Activated CD4-positive, alpha-beta T cell treated with anti-CD3 and anti-CD28 coated beads for 1 hour (primary cell): ENCODE measurements around the gene PTDSS2.
"Not testable (repeated sequence)": the region's sequence is repeated elsewhere in the genome, so short reads cannot be mapped to it uniquely, and the experiment has no call there.

ENCODE experiments used
- DNase-seq: peaks from one replicate; pipeline ENCODE4 v3.0.0-alpha.2; 2020

PTDSS2 gene

DNA sequence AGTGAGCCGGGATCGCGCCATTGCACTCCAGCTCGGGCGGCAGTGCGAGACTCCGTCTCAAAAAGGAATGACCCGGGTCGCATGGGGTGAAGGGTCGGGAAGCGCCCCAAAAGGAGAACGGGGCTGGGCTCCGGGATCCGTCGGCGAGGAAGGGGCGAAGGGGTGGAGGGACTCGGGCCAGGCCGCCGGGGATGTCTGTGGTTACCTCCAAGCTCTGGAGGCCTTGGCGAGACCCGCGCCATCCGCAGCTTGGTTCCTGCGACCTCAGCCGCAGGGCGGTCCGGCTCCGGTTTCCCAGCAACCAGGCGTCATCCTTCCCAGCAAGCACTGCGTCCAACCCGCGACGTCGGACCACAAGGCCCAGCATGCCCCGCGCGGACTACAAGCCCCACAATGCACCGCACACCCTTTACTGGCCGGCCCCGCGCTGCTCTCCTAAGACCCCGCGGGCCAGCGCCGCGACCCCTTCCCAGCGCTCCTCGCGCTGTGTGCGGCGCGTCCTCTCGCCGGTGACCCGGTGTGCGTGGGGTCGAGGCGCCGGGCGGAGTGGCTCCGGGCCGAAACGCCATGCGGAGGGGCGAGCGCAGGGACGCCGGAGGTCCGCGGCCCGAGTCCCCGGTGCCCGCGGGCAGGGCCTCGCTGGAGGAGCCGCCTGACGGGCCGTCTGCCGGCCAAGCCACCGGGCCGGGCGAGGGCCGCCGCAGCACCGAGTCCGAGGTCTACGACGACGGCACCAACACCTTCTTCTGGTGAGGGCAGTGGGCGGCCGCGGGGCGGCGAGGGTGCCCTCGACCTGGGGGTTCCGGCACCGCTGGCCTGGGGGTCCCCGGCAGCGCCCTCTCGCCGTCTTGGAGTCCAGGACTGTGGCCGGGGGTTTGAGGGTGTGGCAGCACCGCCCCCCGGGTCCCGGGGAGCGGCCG lies at the start of gene PTDSS2:
PTDSS2 (plus strand) TSS at position 391 of the 920 bp plus-strand sequence; CDS start at position 568, 177 bp downstream.
- DNase-seq: peak; percentile 90

DNA sequence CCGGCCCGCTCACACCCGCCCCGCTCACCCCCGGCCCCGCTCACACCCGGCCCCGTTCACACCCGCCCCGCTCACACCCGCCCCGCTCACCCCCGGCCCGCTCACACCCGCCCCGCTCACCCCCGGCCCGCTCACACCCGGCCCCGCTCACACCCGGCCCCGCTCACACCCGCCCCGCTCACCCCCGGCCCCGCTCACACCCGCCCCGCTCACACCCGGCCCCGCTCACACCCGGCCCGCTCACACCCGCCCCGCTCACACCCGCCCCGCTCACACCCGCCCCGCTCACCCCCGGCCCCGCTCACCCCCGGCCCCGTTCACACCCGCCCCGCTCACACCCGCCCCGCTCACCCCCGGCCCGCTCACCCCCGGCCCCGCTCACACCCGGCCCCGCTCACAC lies 48.9 kb upstream of the PTDSS2 start:
- not testable (repeated sequence) for DNase-seq

DNA sequence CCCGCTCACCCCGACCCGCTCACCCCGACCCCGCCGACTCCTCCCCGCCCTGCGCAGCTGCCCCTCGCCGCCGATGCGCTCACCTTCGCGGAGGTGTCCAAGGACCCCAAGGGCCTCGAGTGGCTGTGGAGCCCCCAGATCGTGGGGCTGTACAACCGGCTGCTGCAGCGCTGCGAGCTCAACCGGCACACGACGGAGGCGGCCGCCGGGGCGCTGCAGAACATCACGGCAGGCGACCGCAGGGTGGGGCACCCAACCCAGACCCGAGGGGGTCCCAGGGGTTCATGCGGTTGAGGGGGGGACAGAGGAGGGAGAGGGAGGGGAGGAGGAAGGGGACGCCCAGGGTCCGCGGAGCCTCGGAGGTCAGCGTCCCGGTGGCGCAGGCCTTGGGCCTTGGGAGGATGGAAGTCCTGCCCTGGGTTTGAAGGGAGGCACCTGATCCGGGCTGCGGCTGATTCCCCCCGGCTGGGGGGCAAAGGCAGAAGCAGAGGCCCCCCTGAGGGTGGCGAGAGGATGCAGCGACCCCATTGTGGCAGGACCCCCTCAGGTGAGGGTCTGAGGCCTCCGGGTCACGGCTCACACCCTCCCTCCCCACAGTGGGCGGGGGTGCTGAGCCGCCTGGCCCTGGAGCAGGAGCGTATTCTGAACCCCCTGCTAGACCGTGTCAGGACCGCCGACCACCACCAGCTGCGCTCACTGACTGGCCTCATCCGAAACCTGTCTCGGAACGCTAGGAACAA lies 46.9 kb upstream of the PTDSS2 start:
- no peak for DNase-seq

DNA sequence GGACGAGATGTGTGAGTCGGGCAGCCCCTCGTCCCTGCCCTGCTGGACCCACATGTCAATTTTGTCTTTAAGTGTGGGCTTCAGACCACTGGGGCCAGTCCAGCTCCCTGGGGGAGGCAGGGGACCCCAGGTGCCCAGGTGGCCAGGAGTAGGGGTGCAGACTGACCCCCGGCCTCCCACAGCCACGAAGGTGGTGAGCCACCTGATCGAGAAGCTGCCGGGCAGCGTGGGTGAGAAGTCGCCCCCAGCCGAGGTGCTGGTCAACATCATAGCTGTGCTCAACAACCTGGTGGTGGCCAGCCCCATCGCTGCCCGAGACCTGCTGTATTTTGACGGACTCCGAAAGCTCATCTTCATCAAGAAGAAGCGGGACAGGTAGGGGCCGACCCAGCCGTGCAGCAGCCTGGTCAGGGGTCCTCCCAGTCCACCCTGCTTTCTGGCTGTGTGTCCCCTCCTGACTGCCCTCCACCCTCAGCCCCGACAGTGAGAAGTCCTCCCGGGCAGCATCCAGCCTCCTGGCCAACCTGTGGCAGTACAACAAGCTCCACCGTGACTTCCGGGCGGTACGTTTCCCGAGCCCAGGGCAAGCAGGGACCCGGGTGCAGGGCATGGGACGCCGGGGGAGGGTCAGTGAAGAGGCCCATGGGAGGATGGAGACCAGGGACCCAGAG lies 46.2 kb upstream of the PTDSS2 start:
- DNase-seq: no peak

DNA sequence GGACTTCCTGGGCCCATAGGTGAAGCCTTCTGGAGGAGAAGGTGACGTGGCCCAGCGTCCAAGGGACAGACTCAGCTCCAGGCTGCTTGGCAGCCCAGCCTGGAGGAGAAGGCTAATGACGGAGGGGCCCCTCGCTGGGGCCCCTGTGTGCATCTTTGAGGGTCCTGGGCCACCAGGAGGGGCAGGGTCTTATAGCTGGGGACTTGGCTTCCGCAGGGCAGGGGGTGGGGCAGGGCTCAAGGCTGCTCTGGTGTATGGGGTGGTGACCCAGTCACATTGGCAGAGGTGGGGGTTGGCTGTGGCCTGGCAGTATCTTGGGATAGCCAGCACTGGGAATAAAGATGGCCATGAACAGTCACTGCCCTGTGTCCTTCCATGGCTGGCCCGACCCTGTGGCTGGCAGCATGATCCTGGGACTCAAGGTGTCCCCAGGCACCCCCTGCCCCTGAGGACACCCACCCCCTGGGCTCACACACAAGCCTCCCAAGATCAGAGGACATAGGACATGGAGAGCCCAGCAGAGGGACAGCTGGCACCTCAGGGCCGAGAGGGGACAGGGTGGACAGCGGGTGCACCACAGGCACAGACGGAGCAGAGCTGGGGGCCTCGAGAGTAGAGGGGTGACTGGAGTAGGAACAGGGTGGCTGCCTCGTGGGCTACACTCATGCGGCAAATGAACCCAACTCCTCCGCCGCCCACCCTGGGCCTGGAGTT lies 45.4 kb upstream of the PTDSS2 start:
- no peak for DNase-seq

DNA sequence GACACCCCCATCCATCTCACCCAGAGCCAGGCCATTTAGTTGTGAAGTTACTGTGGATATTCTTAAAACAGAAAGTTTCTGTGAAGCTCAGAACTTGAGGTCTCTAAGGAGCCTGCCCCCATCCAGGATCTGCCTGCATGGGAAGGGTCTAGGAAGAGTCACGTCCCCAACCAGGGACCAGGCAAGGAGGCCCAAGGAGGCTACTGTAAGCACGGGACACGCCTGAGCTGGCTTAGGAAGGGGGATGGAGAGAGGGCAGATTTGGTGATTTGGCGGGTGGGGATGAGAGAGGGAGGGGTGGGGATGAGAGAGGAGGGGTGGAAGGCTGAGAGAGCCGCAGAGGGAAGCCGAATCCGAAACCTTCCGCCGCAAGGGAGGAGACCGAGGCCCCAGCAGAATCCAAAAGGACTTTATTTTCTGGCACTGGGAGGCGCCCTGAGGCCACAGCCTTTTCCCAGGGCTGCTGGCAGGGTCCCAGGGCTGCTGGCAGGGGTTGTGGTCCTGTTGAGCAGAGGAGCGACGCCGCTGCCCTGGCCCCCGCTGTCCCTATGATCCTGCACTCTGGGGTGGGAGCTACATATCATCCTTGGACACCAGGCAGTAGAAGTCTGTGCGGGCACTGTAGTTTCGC lies 44.6 kb upstream of the PTDSS2 start:
- DNase-seq: no peak

DNA sequence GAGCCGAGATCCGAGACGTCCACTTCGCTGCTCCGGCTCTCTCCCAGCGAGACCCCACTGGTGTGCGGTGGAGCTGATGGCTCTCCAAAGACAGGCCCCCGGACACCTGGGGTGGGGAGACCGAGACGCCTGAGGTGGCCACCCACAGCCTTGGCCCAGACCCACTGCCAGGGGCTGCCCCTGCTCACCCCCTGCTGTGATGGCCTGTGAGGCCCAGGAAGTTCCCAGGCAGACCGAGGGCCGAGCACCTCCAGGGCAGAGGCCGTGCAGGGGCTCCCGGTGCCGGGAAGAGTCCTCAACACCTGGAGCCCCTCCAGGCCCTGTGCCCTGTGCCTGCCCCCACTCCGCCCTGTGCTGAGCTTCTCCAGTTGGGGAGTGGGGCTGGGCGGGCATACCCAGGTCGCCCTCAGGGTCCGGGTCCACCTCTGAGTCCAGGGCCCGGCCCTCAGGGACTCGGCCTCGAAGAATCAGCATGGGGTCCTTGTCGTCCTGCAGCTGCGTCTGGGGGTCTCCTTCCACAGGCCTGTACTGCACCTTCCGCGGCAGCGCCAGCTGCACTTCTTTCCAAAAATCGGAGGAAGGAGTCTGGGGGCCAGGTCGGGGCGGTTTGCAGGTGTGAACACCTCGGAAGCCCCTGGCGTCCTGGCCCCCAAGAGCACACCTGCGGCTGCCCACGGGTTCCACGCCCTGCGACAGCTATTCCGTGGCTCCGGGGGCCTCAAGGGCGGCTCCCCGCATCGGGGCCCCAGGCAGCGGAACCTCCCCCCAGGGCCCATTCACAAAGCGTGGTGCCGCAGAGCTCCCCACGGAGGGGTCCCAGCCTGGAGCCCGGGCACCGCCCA lies 43.9 kb upstream of the PTDSS2 start:
- no peak for DNase-seq

DNA sequence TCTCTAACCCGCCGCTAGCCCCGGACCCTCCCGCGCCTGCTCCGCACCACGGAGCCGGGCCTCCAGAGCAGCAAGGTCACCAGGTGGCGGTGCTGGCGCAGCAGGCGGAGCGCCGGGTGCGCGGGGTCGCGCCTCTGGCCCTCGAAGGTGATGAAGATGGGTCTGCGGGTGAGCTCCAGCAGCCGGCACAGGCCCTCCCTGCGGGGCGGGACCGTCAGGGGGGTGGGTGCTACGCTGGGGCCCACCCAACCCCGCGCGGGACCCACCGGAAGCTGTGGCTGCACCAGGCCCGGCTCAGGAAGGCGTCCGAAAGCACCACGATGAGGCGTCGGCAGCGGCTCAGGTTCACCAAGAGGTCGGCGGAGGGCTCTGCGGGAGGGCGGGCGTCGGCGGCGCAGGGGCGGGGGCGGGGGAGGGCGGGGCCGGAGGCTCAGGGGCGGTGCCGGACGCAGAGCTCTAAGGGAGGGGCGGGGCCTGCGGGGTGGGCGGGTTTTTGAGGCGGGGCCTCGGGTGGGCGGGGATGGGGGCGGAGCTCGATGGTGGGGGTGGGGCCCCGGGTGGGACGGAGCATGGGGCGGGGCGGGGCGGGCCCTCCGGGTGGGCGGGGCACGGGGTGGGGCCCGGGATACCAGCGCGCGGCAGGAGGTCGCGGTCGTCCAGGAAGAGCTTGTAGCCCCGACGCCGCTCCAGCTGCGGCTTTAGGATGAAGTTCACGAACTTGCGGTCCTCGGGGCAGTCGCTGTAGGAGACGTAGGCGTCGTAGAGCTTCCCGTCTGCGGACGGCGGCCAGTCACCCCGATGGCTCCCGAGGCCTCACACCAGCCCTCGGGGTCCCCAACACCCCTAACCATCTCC lies 43.1 kb upstream of the PTDSS2 start:
- peak; percentile 83 for DNase-seq

DNA sequence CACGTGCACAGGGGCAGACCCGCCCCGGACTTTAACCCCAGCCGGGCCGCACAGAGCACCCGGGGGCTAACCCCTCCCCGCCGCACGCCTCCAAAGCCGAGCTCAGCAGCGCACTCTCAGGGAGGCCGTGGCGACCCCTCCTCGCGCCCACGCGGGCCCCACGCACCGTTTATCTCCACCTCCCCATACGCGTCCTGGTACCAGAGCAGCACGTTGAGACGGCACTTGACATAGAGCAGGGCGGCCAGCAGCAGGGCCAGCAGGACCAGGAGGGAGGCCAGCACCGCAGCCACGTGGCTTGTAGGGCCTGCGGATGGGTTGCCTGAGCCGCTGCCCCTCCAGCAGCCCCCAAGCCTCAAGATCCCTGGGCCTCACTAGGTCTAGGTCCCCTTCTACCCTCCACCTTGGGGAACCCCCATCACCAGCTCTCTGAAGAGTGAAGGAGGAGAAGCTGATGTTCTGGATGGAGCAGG lies 42.4 kb upstream of the PTDSS2 start:
- DNase-seq: no peak

DNA sequence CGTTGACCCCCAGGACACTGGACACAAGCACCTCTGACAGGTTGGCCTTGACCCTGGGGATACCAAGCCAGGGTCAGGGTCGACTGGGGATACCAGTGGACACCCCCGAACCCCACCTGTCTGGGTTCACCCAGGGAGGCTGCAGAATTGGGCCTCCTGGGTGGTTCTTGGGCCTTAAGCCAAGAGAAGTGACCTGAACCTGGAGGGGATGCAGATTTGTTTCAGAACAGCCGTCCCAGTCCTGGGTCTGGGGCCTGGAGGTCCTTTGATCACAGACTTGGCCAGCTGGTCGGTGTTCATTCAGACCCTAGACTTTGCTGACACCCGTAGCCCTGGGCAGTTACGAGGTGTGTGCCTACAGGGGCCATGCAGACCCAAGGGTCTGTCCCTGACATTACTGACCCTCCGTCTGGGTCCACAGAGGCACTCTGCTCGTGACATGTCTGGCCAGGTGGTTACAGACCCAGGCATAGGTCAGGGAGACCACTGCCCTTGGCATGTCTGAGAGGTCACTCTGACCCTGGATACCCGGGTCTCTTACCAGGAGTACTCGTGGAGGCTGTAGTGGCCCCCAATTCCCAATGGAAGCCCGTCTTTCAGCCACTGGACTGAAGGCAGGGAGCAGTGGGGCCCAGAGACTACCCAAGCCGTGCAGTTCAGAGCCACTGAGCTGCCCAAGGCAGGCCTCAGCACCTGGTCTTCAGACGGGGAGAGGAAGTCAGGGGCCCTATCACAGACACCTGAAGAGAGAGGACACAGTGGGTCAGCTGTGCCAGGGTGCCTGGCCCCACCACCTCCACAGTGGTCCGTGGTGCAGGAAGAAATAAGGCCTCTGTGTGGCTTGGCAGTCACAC lies 41.7 kb upstream of the PTDSS2 start:
- no peak for DNase-seq

DNA sequence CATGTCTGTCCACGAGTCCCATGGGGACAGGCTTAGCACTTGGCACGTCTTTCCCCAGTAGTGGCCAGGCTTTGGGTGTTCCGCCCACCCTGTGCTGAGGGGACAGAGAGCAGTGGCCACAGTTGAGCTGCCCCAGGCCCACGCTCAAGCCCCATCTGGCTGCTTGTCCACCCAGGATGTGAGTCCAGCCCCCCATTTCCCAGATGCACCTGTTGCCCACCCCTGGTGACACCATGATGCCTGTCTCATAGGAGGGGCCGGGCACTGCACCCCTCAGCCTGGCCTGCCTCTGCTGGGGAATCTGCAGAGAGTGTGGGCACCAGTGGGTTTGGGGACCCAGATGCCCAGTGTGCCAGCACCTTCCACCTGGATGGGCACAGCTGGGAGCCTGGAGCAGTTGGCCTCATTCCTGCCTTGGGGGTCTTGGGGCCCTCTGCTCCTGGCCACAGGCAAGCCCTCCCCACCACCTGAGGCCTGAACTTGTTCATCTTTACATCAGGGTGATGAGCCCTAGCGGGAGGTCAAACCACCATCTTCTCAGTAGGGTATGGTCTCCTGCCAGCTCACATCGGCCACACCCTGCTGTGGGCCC lies 41.0 kb upstream of the PTDSS2 start:
- no peak for DNase-seq

DNA sequence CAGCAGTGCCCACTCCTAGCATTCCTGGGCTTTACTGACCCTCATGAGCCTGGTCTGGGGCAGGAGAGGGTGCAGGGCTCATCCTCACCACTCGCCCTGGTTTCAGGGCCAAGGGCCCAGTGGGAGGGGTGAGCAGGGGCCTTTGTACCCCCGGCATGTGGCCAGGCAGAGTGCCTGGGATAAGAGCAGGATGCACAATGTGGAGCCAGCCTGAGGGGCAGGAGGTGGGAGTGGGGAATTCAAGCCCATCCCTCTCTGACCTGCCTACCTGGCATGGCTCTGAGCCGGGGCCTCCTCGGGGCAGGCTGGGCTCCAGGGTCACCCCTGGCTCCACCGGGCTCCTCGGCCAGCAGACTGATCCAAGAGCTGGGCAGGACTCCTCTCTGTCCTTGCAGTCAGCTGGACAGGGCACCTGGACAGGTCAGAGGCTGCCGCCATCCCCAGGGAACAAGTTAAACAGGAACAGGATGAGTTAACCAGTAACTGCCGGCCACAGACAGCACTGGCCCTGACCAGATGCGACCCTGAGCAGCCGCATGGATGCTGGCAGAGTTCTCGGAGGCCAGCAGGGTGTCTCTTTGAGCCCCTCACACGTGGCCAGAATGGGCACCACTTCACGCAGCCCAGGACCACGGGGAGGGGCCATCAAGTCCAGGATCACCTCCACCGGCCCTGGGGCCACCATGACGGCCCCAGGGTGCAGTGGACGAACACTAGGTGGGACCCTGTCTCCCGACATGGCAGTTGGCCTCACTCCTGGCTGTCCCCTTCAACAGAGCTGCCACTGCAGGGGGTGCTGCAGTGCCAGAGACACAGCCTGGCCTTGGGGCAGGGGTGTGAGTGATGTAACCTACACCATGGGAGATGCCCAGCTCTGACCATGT lies 40.2 kb upstream of the PTDSS2 start:
- no peak for DNase-seq

DNA sequence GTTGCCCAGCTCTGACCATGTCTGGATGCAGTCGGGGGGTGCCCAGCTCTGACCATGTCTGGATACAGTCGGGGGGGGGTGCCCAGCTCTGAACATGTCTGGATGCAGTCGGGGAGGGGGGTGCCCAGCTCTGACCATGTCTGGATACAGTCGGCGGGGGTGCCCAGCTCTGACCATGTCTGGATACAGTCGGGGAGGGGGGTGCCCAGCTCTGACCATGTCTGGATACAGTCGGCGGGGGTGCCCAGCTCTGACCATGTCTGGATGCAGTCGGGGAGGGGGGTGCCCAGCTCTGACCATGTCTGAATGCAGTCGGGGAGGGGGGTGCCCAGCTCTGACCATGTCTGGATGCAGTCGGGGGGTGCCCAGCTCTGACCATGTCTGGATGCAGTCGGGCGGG lies 39.4 kb upstream of the PTDSS2 start:
- DNase-seq: not testable (repeated sequence)

DNA sequence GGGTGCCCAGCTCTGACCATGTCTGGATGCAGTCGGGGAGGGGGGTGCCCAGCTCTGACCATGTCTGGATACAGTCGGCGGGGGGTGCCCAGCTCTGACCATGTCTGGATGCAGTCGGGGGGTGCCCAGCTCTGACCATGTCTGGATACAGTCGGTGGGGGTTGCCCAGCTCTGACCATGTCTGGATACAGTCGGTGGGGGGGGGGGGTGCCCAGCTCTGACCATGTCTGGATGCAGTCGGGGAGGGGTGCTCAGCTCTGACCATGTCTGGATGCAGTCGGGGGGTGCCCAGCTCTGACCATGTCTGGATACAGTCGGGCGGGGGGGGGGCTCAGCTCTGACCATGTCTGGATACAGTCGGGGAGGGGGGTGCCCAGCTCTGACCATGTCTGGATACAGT lies 38.6 kb upstream of the PTDSS2 start:
- not testable (repeated sequence) for DNase-seq

DNA sequence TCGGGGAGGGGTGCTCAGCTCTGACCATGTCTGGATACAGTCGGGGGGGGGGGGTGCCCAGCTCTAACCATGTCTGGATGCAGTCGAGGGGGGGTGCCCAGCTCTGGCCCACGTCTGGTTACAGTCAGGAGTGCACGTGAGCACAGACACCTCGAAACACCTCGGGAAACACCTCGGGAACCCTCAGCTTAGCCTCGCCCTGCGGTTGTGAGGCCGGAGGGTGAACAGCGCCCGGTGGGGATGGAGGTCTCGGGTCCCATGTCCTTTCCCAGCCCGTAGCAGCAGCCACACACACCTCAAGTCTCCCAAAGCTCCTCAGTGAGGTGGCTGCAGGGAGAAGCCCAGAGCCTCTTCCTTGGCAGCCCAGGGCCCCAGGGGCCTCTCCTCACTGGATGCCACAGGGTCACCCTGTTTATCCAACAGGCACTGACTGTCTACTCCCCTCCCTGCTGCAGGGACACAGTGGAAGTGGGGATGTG lies 37.4 kb upstream of the PTDSS2 start:
- no peak for DNase-seq

DNA sequence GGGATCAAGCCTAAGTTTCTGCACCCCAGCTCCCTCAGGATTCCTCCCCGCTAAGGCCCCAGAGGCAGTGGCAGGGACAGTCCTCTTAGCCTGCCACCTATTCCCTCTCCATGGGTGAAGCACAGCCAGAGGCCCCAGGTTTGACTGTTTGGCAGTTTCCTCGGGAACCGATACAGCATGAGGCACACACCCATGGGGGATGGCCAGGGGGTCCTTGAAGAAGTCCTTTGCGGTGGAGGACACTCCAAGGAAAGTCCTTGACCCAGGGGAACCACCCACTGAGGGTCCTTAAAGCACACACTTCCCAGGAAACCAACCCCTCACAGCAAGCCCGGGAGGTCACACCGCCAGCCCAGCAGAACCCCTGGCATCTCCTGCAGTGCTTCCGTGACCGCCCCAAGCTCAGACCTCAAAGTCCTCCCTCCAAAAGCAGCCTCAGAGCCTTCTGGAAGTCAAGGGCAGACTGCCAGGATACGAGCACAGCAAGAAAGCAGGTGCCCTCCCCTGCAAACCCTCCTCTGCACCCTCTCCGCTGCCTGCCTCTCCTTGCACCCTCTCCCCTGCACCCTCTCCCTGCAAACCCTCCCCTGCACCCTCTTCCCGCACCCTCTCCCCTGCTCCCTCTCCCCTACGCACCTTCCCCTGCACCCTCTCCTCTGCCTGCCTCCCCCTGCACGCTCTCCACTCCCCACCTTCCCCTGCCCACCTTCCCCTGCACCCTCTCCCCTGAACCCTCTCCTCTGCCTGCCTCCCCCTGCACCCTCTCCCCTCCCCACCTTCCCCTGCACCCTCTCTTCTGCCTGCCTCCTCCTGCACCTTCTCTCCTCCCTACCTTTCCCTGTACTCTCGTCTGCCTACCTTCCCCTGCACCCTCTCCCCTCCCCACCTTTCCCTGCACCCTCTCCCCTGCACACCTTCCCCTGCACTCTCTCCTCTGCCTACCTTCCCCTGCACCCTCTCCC lies 36.7 kb upstream of the PTDSS2 start:
- DNase-seq: no peak
